ENCODE data around the gene SIGLEC15.

Gene SIGLEC15

DNA sequence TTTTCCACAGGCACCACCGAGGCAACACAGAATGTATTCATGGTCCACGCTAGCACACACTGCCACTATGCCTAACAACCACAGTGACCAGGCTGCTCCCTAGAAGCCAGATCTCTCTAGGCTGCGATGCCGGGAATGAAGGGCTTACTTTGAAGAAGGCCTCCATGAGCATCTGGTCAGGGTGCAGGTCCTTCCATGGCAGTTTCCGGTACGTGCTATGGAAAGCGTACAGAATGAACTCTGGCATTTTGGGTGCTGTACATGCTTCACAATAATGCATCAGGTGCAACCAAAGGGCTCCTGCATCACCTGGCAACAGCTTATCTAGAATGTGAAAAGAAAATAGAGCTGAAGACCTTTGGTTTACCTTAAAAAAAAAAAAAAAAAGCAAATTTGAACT, 44.9 kb downstream of the SIGLEC15 start:
- peaks cover 5 to 68% of the 10 kb centered on the region in 2 donors for H3K36me3 ChIP-seq (replicated peaks in 1 of 2; ENCODE audit: control insufficient read depth in 2 of 2, insufficient read depth in 2 of 2, low read length in 2 of 2)
- no CpG with 5 or more reads among the region's 7 CpGs for WGBS, 2 donors (ENCODE audit: extremely low coverage in 2 of 2, insufficient read length in 2 of 2, insufficient replicate concordance in 1 of 2)
- no peak overlapping the region for H2BK5ac ChIP-seq (ENCODE audit: low read length)

DNA sequence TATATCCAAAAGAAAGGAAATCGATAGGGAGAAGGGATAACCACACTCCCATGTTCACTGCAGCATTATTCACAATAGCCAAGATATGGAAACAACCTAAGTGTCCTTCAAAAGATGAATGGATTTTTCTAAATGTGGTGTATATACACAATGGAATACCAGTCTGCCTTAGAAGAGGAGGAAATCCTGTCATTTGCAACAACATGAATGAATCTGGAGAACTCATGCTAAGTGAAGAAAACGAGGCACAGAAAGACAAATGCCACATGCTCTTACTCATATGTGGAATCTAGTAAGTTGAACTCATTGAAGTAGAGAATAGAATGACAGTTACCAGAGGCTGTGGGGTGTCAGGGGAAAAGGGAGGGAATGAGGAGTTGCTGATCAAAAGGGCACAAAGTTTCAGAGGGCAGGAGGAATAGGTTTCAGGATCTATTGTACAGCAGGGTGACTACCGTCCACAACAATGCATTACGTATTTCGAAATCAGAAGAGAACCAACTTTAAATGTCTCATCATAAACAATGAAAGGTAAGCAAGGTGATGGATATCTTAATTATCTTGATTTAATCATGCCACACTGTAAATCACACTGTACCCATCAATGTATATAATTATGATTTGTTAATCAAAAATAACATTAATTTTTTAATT, 46.1 kb downstream of the SIGLEC15 start:
- Histone ChIP-seq H3K14ac (ENCODE audit: low read length) (no peak overlapping the region), H3K79me1 (ENCODE audit: low read depth, low read length) (no peaks in the 10 kb centered on the region), H2AFZ (ENCODE audit: low read length) (no peak overlapping the region), H3K18ac (ENCODE audit: low read length) (no peak overlapping the region), H3K4me2 (ENCODE audit: insufficient read depth, low read length, poor library complexity, severe bottlenecking) (no peak overlapping the region), H4K91ac (ENCODE audit: low read depth, low read length, poor library complexity) (no peak overlapping the region), H2BK12ac (ENCODE audit: low read length) (no peak overlapping the region), H2BK15ac (ENCODE audit: low read length) (no peak overlapping the region), H3K27ac (replicated peaks; ENCODE audit: low read length) (no peak overlapping the region), H3K9ac (ENCODE audit: low read depth, low read length, poor library complexity) (no peak overlapping the region), H4K8ac (ENCODE audit: low read depth, low read length) (no peak overlapping the region), H2BK120ac (ENCODE audit: low read depth, low read length) (no peak overlapping the region), H3K4me1 (ENCODE audit: control insufficient read depth in 2 of 2, insufficient read depth in 1 of 2, low read depth in 1 of 2, low read length in 2 of 2) (no peaks in the 10 kb centered on the region), H3K4me3 (ENCODE audit: low read length in 2 of 2) (no peak overlapping the region), H3K23ac (ENCODE audit: low read depth, low read length, poor library complexity) (no peak overlapping the region), H3K27me3 (ENCODE audit: control insufficient read depth in 3 of 3, insufficient read depth in 3 of 3, low read depth in 1 of 3, low read length in 3 of 3) (no peaks in the 10 kb centered on the region), H2AK5ac (ENCODE audit: low read depth, low read length) (no peak overlapping the region), H2BK5ac (ENCODE audit: low read length) (no peak overlapping the region), H3K36me3 (replicated peaks in 1 of 2; ENCODE audit: control insufficient read depth in 2 of 2, insufficient read depth in 2 of 2, low read length in 2 of 2) (peaks cover 5 to 68% of the 10 kb centered on the region in 2 donors), H3K9me3 (replicated peaks in 1 of 2; ENCODE audit: control insufficient read depth in 2 of 2, insufficient read depth in 1 of 2, low read depth in 1 of 2, low read length in 2 of 2) (peaks cover 0 to 16% of the 10 kb centered on the region in 2 donors), H3K4ac (ENCODE audit: low read length) (no peak overlapping the region)
- WGBS, 2 donors (ENCODE audit: extremely low coverage in 2 of 2, insufficient read length in 2 of 2, insufficient replicate concordance in 1 of 2), result no CpG with 5 or more reads among the region's 5 CpGs
- DNase-seq (ENCODE audit: low spot score), result no peak

More for the DNA sequence above, 44.9 kb downstream of the SIGLEC15 start:
- Histone ChIP-seq H2AFZ (ENCODE audit: low read length) (no peak overlapping the region), H2AK5ac (ENCODE audit: low read depth, low read length) (no peak overlapping the region), H4K8ac (ENCODE audit: low read depth, low read length) (no peak overlapping the region), H3K23ac (ENCODE audit: low read depth, low read length, poor library complexity) (no peak overlapping the region), H3K14ac (ENCODE audit: low read length) (no peak overlapping the region), H2BK15ac (ENCODE audit: low read length) (no peak overlapping the region), H2BK12ac (ENCODE audit: low read length) (no peak overlapping the region), H3K9ac (ENCODE audit: low read depth, low read length, poor library complexity) (no peak overlapping the region), H3K27ac (replicated peaks; ENCODE audit: low read length) (no peak overlapping the region), H3K9me3 (replicated peaks in 1 of 2; ENCODE audit: control insufficient read depth in 2 of 2, insufficient read depth in 1 of 2, low read depth in 1 of 2, low read length in 2 of 2) (peaks cover 0 to 8% of the 10 kb centered on the region in 2 donors), H2BK120ac (ENCODE audit: low read depth, low read length) (no peak overlapping the region), H3K79me1 (ENCODE audit: low read depth, low read length) (no peaks in the 10 kb centered on the region), H3K4me2 (ENCODE audit: insufficient read depth, low read length, poor library complexity, severe bottlenecking) (no peak overlapping the region), H3K4ac (ENCODE audit: low read length) (no peak overlapping the region), H3K18ac (ENCODE audit: low read length) (no peak overlapping the region), H3K4me3 (ENCODE audit: low read length in 2 of 2) (no peak overlapping the region), H3K4me1 (ENCODE audit: control insufficient read depth in 2 of 2, insufficient read depth in 1 of 2, low read depth in 1 of 2, low read length in 2 of 2) (no peaks in the 10 kb centered on the region), H4K91ac (ENCODE audit: low read depth, low read length, poor library complexity) (no peak overlapping the region), H3K27me3 (ENCODE audit: control insufficient read depth in 3 of 3, insufficient read depth in 3 of 3, low read depth in 1 of 3, low read length in 3 of 3) (no peaks in the 10 kb centered on the region)
- DNase-seq (ENCODE audit: low spot score), result no peak

DNA sequence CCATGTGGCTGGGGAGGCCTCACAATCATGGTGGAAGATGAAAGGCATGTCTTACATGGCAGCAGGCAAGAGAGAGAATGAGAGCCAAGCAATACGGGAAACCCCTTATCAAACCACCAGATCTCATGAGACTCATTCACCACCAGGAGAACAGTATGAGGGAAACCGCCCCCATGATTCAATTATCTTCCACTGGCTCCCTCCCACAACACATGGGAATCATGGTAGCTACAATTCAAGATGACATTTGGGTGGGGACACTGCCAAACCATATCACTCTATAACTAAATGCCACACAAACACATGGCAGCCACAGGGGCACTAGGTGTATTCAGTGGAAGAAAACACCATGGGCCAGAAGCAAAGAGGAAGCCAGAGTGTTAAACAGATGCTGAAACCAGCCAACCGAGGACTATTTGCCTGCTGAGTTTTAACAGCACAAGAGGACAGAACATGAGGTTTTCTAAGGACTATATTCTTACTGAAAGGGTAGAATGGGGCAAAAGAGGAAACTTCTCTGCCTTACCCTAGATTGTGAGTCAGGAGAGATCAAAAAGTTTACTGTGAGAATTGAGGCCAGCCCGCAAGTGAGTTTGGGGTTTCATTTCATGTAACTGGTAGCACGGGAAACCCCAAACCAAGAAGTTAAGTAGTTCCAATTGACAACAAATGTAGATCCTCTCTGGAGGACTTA, 49.2 kb downstream of the SIGLEC15 start:
- WGBS, 2 donors (ENCODE audit: extremely low coverage in 2 of 2, insufficient read length in 2 of 2, insufficient replicate concordance in 1 of 2), result no CpG with 5 or more reads among the region's 5 CpGs
- Histone ChIP-seq H3K9ac (ENCODE audit: low read depth, low read length, poor library complexity) (no peak overlapping the region), H4K91ac (ENCODE audit: low read depth, low read length, poor library complexity) (no peak overlapping the region), H3K4me2 (ENCODE audit: insufficient read depth, low read length, poor library complexity, severe bottlenecking) (no peak overlapping the region), H2AK5ac (ENCODE audit: low read depth, low read length) (no peak overlapping the region), H2BK12ac (ENCODE audit: low read length) (no peak overlapping the region), H2BK120ac (ENCODE audit: low read depth, low read length) (no peak overlapping the region), H3K4me3 (ENCODE audit: low read length in 2 of 2) (no peak overlapping the region), H3K79me1 (ENCODE audit: low read depth, low read length) (no peaks in the 10 kb centered on the region), H3K36me3 (replicated peaks in 1 of 2; ENCODE audit: control insufficient read depth in 2 of 2, insufficient read depth in 2 of 2, low read length in 2 of 2) (peaks cover 6 to 74% of the 10 kb centered on the region in 2 donors), H2BK5ac (ENCODE audit: low read length) (no peak overlapping the region), H3K18ac (ENCODE audit: low read length) (no peak overlapping the region), H2BK15ac (ENCODE audit: low read length) (no peak overlapping the region), H3K27ac (replicated peaks; ENCODE audit: low read length) (no peak overlapping the region), H3K14ac (ENCODE audit: low read length) (no peak overlapping the region), H3K27me3 (ENCODE audit: control insufficient read depth in 3 of 3, insufficient read depth in 3 of 3, low read depth in 1 of 3, low read length in 3 of 3) (no peaks in the 10 kb centered on the region), H3K4me1 (ENCODE audit: control insufficient read depth in 2 of 2, insufficient read depth in 1 of 2, low read depth in 1 of 2, low read length in 2 of 2) (no peaks in the 10 kb centered on the region), H3K4ac (ENCODE audit: low read length) (no peak overlapping the region), H4K8ac (ENCODE audit: low read depth, low read length) (no peak overlapping the region), H3K9me3 (replicated peaks in 1 of 2; ENCODE audit: control insufficient read depth in 2 of 2, insufficient read depth in 1 of 2, low read depth in 1 of 2, low read length in 2 of 2) (peaks cover 0 to 16% of the 10 kb centered on the region in 2 donors), H2AFZ (ENCODE audit: low read length) (no peak overlapping the region), H3K23ac (ENCODE audit: low read depth, low read length, poor library complexity) (no peak overlapping the region)
- DNase-seq (ENCODE audit: low spot score), result no peak

DNA sequence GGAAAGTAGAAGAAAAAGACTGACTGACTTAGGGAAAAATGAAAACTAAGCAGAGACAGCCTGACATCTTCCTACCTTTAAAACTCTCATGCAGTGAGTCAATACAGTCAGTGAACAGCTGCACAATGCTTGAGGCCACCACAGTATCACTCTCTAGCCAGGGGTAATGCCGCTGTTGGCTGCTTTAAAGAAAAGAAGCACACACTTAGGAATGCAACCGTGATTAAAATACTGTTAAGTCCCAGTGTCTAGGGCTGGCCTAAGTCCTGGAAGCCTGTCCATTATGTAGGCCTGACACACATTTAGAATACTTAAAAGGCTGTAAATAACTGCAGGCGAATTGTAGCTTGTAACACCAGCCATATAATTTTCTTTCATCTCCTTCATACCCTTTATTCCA, 50.7 kb downstream of the SIGLEC15 start:
- H3K27me3 ChIP-seq (ENCODE audit: control insufficient read depth in 3 of 3, insufficient read depth in 3 of 3, low read depth in 1 of 3, low read length in 3 of 3), result no peaks in the 10 kb centered on the region
- no peak overlapping the region for H3K4me3 ChIP-seq (ENCODE audit: low read length in 2 of 2)
- no peak overlapping the region for H2BK12ac ChIP-seq (ENCODE audit: low read length)
- no peak for DNase-seq (ENCODE audit: low spot score)
- H2BK120ac ChIP-seq (ENCODE audit: low read depth, low read length), result no peak overlapping the region
- peaks cover 4 to 68% of the 10 kb centered on the region in 2 donors for H3K36me3 ChIP-seq (replicated peaks in 1 of 2; ENCODE audit: control insufficient read depth in 2 of 2, insufficient read depth in 2 of 2, low read length in 2 of 2)
- H3K14ac ChIP-seq (ENCODE audit: low read length), result no peak overlapping the region
- H2AFZ ChIP-seq (ENCODE audit: low read length), result no peak overlapping the region
- H2BK15ac ChIP-seq (ENCODE audit: low read length), result no peak overlapping the region
- H3K18ac ChIP-seq (ENCODE audit: low read length), result no peak overlapping the region
- H3K23ac ChIP-seq (ENCODE audit: low read depth, low read length, poor library complexity), result no peak overlapping the region
- no peak overlapping the region for H3K9ac ChIP-seq (ENCODE audit: low read depth, low read length, poor library complexity)
- no peak overlapping the region for H4K8ac ChIP-seq (ENCODE audit: low read depth, low read length)
- H3K79me1 ChIP-seq (ENCODE audit: low read depth, low read length), result no peaks in the 10 kb centered on the region
- H3K4me2 ChIP-seq (ENCODE audit: insufficient read depth, low read length, poor library complexity, severe bottlenecking), result no peak overlapping the region
- H3K27ac ChIP-seq (replicated peaks; ENCODE audit: low read length), result no peak overlapping the region
- no peaks in the 10 kb centered on the region for H3K4me1 ChIP-seq (ENCODE audit: control insufficient read depth in 2 of 2, insufficient read depth in 1 of 2, low read depth in 1 of 2, low read length in 2 of 2)
- H2AK5ac ChIP-seq (ENCODE audit: low read depth, low read length), result no peak overlapping the region
- no CpG with 5 or more reads among the region's 3 CpGs for WGBS, 2 donors (ENCODE audit: extremely low coverage in 2 of 2, insufficient read length in 2 of 2, insufficient replicate concordance in 1 of 2)
- H3K9me3 ChIP-seq (replicated peaks in 1 of 2; ENCODE audit: control insufficient read depth in 2 of 2, insufficient read depth in 1 of 2, low read depth in 1 of 2, low read length in 2 of 2), result peaks cover 0 to 16% of the 10 kb centered on the region in 2 donors
- no peak overlapping the region for H3K4ac ChIP-seq (ENCODE audit: low read length)
- no peak overlapping the region for H4K91ac ChIP-seq (ENCODE audit: low read depth, low read length, poor library complexity)
- no peak overlapping the region for H2BK5ac ChIP-seq (ENCODE audit: low read length)

Data from neuronal stem cell (in vitro differentiated cells).